ENCODE measurements around the gene ADAM33.

Gene ADAM33

GRCh38 chr20:3696745-3697587 is 15.2 kb upstream of the ADAM33 start:
- DNase-seq (ENCODE audit: low spot score) = no peak
- in situ Hi-C loops (cut with MboI; ENCODE audit: low pct_unique_long_range_greater_than_20kb, low sequenced_read_pairs, unreplicated experiment) = no loop called here
- no peak for TF ChIP-seq CTCF (IDR thresholded peaks at IDR 0.05; ENCODE audit: extremely low read depth, insufficient read depth, missing control alignments)

- in situ Hi-C loops (cut with MboI; ENCODE audit: low pct_unique_long_range_greater_than_20kb, low sequenced_read_pairs, unreplicated experiment) = no loop called here
Measured at GRCh38 chr20:3696200-3696599, 14.4 kb upstream of the ADAM33 start.

GRCh38 chr20:3694864-3695263 is 13.1 kb upstream of the ADAM33 start:
- no peak for DNase-seq (ENCODE audit: low spot score)
- TF ChIP-seq CTCF (IDR thresholded peaks at IDR 0.05; ENCODE audit: extremely low read depth, insufficient read depth, missing control alignments) = no peak
- in situ Hi-C loops (cut with MboI; ENCODE audit: low pct_unique_long_range_greater_than_20kb, low sequenced_read_pairs, unreplicated experiment) = no loop called here

More at GRCh38 chr20:3696200-3696599, 14.4 kb upstream of the ADAM33 start:
- peak; percentile 34 for TF ChIP-seq CTCF (IDR thresholded peaks at IDR 0.05; ENCODE audit: extremely low read depth, insufficient read depth, missing control alignments)
- no peak for DNase-seq (ENCODE audit: low spot score)

- in situ Hi-C loops (cut with MboI; ENCODE audit: low pct_unique_long_range_greater_than_20kb, low sequenced_read_pairs, unreplicated experiment) = no loop called here
- DNase-seq (ENCODE audit: low spot score) = no peak
- TF ChIP-seq CTCF (IDR thresholded peaks at IDR 0.05; ENCODE audit: extremely low read depth, insufficient read depth, missing control alignments) = no peak
Measured at GRCh38 chr20:3693376-3693775, 11.6 kb upstream of the ADAM33 start.

GRCh38 chr20:3692706-3693294 is 11.0 kb upstream of the ADAM33 start:
- in situ Hi-C loops (cut with MboI; ENCODE audit: low pct_unique_long_range_greater_than_20kb, low sequenced_read_pairs, unreplicated experiment) = no loop called here
- no peak for DNase-seq (ENCODE audit: low spot score)
- no peak for TF ChIP-seq CTCF (IDR thresholded peaks at IDR 0.05; ENCODE audit: extremely low read depth, insufficient read depth, missing control alignments)

GRCh38 chr20:3691897-3692296 is 10.1 kb upstream of the ADAM33 start:
- DNase-seq (ENCODE audit: low spot score) = no peak
- in situ Hi-C loops (cut with MboI; ENCODE audit: low pct_unique_long_range_greater_than_20kb, low sequenced_read_pairs, unreplicated experiment) = no loop called here
- TF ChIP-seq CTCF (IDR thresholded peaks at IDR 0.05; ENCODE audit: extremely low read depth, insufficient read depth, missing control alignments) = no peak
